H1 (cell line): Measurements from ENCODE around the gene UBL4A. TPM values are rescaled to one million over a fixed set of nuclear protein-coding genes. Genes with fewer than 3 reads are reported as not detected.

ENCODE experiments used
- CREB1 ChIP-seq: IDR thresholded peaks from 2 replicates; pipeline ENCODE4 v1.6.1; 2012; ENCODE audit warnings: inconsistent platforms
- JUN ChIP-seq: IDR thresholded peaks from 2 replicates; pipeline ENCODE4 v1.6.1; 2011; ENCODE audit warnings: low read depth, mild to moderate bottlenecking, improper control_type of control experiment, low read length
- SIRT6 ChIP-seq: IDR thresholded peaks from one replicate; pipeline ENCODE4 v1.7.1; 2012; ENCODE audit warnings: low read length, inconsistent platforms
- TEAD4 ChIP-seq: IDR thresholded peaks from 2 replicates; pipeline ENCODE4 v1.6.1; 2012; ENCODE audit warnings: low read depth, low read length, inconsistent platforms, mixed read lengths
- polyA plus RNA-seq, 7 experiments: library from polyadenylated mRNA; depleted of rRNA in 3 of 7; stranded (reverse) in 5 of 7; unstranded in 2 of 7; fragments of >200 nt in 5 of 7; fragments of 200-250 nt in 2 of 7; gene quantifications; 1 replicate in 5 of 7; 2 replicates in 1 of 7; 4 replicates in 1 of 7; pipeline versions ENCODE4 v1.2.1 to v1.2.3, GENCODE V29; 2011 to 2013; ENCODE audit warnings: missing spikeins in 2 of 7, mixed read lengths in 2 of 7
- total RNA-seq: library from RNA; stranded (reverse); fragmentation: NEBNext Ultra II Directional; extraction: Animal tissue kit (Norgen Biotek cat#: 25700); gene quantifications from 2 replicates; pipeline ENCODE4 v1.2.1, GENCODE V29; 2021
- TF ChIP-seq, protein P1 (sequence below): fragments of 300-600 bp; sonication (generic); IDR thresholded peaks from 2 replicates; pipeline ENCODE4 v1.7.1; 2012; ENCODE audit warnings: low read length, moderate library complexity, mild to moderate bottlenecking, inconsistent platforms; ENCODE audit not compliant: insufficient replicate concordance

Gene UBL4A
- total and polyA plus RNA-seq, 2 of the 8 experiments (the other 6 are each of a cell fraction or from before 2014, with no cell fraction given), result 23.1 to 31.7 TPM

GRCh38 chrX:154476821-154477220, 9.6 kb downstream of the UBL4A start (continued):
- TF ChIP-seq, protein P1, sequence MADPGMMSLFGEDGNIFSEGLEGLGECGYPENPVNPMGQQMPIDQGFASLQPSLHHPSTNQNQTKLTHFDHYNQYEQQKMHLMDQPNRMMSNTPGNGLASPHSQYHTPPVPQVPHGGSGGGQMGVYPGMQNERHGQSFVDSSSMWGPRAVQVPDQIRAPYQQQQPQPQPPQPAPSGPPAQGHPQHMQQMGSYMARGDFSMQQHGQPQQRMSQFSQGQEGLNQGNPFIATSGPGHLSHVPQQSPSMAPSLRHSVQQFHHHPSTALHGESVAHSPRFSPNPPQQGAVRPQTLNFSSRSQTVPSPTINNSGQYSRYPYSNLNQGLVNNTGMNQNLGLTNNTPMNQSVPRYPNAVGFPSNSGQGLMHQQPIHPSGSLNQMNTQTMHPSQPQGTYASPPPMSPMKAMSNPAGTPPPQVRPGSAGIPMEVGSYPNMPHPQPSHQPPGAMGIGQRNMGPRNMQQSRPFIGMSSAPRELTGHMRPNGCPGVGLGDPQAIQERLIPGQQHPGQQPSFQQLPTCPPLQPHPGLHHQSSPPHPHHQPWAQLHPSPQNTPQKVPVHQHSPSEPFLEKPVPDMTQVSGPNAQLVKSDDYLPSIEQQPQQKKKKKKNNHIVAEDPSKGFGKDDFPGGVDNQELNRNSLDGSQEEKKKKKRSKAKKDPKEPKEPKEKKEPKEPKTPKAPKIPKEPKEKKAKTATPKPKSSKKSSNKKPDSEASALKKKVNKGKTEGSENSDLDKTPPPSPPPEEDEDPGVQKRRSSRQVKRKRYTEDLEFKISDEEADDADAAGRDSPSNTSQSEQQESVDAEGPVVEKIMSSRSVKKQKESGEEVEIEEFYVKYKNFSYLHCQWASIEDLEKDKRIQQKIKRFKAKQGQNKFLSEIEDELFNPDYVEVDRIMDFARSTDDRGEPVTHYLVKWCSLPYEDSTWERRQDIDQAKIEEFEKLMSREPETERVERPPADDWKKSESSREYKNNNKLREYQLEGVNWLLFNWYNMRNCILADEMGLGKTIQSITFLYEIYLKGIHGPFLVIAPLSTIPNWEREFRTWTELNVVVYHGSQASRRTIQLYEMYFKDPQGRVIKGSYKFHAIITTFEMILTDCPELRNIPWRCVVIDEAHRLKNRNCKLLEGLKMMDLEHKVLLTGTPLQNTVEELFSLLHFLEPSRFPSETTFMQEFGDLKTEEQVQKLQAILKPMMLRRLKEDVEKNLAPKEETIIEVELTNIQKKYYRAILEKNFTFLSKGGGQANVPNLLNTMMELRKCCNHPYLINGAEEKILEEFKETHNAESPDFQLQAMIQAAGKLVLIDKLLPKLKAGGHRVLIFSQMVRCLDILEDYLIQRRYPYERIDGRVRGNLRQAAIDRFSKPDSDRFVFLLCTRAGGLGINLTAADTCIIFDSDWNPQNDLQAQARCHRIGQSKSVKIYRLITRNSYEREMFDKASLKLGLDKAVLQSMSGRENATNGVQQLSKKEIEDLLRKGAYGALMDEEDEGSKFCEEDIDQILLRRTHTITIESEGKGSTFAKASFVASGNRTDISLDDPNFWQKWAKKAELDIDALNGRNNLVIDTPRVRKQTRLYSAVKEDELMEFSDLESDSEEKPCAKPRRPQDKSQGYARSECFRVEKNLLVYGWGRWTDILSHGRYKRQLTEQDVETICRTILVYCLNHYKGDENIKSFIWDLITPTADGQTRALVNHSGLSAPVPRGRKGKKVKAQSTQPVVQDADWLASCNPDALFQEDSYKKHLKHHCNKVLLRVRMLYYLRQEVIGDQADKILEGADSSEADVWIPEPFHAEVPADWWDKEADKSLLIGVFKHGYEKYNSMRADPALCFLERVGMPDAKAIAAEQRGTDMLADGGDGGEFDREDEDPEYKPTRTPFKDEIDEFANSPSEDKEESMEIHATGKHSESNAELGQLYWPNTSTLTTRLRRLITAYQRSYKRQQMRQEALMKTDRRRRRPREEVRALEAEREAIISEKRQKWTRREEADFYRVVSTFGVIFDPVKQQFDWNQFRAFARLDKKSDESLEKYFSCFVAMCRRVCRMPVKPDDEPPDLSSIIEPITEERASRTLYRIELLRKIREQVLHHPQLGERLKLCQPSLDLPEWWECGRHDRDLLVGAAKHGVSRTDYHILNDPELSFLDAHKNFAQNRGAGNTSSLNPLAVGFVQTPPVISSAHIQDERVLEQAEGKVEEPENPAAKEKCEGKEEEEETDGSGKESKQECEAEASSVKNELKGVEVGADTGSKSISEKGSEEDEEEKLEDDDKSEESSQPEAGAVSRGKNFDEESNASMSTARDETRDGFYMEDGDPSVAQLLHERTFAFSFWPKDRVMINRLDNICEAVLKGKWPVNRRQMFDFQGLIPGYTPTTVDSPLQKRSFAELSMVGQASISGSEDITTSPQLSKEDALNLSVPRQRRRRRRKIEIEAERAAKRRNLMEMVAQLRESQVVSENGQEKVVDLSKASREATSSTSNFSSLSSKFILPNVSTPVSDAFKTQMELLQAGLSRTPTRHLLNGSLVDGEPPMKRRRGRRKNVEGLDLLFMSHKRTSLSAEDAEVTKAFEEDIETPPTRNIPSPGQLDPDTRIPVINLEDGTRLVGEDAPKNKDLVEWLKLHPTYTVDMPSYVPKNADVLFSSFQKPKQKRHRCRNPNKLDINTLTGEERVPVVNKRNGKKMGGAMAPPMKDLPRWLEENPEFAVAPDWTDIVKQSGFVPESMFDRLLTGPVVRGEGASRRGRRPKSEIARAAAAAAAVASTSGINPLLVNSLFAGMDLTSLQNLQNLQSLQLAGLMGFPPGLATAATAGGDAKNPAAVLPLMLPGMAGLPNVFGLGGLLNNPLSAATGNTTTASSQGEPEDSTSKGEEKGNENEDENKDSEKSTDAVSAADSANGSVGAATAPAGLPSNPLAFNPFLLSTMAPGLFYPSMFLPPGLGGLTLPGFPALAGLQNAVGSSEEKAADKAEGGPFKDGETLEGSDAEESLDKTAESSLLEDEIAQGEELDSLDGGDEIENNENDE, result no peak
- TF ChIP-seq CREB1 (no peak), JUN (no peak), TEAD4 (no peak), SIRT6 (no peak)
